Measurements from ENCODE around the gene FAM167B. TPM values are rescaled to one million over a fixed set of nuclear protein-coding genes. Genes with fewer than 3 reads are reported as not detected.
"Not testable (repeated sequence)": the region's sequence is repeated elsewhere in the genome, so short reads cannot be mapped to it uniquely, and the experiment has no call there.

FAM167B gene
- total RNA-seq, 1 donor from 2014 or later = 1.4 TPM

DNA sequence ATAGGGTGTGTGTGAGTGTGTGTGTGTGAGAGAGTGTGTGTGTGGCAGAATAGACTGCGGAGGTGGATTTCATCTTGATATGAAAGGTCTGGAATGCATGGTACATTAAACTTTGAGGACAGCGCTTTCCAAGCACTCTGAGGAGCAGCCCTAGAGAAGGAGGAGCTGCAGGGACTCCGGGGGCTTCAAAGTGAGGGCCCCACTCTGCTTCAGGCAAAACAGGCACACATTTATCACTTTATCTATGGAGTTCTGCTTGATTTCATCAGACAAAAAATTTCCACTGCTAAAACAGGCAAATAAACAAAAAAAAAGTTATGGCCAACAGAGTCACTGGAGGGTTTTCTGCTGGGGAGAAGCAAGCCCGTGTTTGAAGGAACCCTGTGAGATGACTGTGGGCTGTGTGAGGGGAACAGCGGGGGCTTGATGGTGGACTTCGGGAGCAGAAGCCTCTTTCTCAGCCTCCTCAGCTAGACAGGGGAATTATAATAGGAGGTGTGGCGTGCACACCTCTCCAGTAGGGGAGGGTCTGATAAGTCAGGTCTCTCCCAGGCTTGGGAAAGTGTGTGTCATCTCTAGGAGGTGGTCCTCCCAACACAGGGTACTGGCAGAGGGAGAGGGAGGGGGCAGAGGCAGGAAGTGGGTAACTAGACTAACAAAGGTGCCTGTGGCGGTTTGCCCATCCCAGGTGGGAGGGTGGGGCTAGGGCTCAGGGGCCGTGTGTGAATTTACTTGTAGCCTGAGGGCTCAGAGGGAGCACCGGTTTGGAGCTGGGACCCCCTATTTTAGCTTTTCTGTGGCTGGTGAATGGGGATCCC is 26.6 kb downstream of the FAM167B start:
- no peaks in the 10 kb centered on the region for H3K9me3 Mint-ChIP-seq
- H3K27me3 Mint-ChIP-seq = no peaks in the 10 kb centered on the region
- peak overlapping the region; percentile 61 for H3K4me3 Mint-ChIP-seq
- ChIA-PET POLR2A (interaction anchor here (2.5 kb wide), 1 partner anchor 24 kb away, joined by 12 read pairs; the partner anchor contains the start of gene LCK), CTCF (interaction anchor here (1.0 kb wide), 1 partner anchor 25 kb away, joined by 6 read pairs; no protein-coding TSS in a partner anchor)
- peaks cover 1% of the 10 kb centered on the region for H3K36me3 Mint-ChIP-seq (ENCODE audit: low read depth)
- peak overlapping the region; percentile 83 for H3K27ac Mint-ChIP-seq
- ATAC-seq (ENCODE audit: low read depth) (peak; percentile 72), DNase-seq (no peak)
- intact Hi-C loops (cut with micrococcal nuclease) = no loop called here
- peaks cover 33% of the 10 kb centered on the region for H3K4me1 Mint-ChIP-seq
- TF ChIP-seq, protein P1, sequence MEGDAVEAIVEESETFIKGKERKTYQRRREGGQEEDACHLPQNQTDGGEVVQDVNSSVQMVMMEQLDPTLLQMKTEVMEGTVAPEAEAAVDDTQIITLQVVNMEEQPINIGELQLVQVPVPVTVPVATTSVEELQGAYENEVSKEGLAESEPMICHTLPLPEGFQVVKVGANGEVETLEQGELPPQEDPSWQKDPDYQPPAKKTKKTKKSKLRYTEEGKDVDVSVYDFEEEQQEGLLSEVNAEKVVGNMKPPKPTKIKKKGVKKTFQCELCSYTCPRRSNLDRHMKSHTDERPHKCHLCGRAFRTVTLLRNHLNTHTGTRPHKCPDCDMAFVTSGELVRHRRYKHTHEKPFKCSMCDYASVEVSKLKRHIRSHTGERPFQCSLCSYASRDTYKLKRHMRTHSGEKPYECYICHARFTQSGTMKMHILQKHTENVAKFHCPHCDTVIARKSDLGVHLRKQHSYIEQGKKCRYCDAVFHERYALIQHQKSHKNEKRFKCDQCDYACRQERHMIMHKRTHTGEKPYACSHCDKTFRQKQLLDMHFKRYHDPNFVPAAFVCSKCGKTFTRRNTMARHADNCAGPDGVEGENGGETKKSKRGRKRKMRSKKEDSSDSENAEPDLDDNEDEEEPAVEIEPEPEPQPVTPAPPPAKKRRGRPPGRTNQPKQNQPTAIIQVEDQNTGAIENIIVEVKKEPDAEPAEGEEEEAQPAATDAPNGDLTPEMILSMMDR (IDR thresholded peaks at IDR 0.05) = no peak

DNA sequence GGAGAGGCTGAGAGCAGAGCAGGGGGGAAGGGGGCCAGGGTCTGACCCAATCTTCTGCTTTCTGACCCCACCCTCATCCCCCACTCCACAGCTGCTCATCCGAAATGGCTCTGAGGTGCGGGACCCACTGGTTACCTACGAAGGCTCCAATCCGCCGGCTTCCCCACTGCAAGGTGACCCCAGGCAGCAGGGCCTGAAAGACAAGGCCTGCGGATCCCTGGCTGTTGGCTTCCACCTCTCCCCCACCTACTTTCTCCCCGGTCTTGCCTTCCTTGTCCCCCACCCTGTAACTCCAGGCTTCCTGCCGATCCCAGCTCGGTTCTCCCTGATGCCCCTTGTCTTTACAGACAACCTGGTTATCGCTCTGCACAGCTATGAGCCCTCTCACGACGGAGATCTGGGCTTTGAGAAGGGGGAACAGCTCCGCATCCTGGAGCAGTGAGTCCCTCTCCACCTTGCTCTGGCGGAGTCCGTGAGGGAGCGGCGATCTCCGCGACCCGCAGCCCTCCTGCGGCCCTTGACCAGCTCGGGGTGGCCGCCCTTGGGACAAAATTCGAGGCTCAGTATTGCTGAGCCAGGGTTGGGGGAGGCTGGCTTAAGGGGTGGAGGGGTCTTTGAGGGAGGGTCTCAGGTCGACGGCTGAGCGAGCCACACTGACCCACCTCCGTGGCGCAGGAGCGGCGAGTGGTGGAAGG is 27.8 kb downstream of the FAM167B start:
- Mint-ChIP-seq H3K27me3 (no peaks in the 10 kb centered on the region), H3K4me3 (no peak overlapping the region), H3K9me3 (no peaks in the 10 kb centered on the region), H3K36me3 (ENCODE audit: low read depth) (peaks cover 13% of the 10 kb centered on the region), H3K4me1 (peaks cover 33% of the 10 kb centered on the region), H3K27ac (no peak overlapping the region)
- intact Hi-C loops (cut with micrococcal nuclease) = no loop called here
- ATAC-seq (ENCODE audit: low read depth) (no peak), DNase-seq (no peak)
- ChIA-PET POLR2A (interaction anchor here (0.5 to 2.5 kb wide), 2 partner anchors 25 to 46 kb away, joined by 5 to 12 read pairs; partner anchors contain the start of gene LCK), CTCF (interaction anchor here (1.1 kb wide), 1 partner anchor 41 kb away, joined by 3 read pairs; no protein-coding TSS in a partner anchor)
- TF ChIP-seq, protein P1 (IDR thresholded peaks at IDR 0.05) = no peak

DNA sequence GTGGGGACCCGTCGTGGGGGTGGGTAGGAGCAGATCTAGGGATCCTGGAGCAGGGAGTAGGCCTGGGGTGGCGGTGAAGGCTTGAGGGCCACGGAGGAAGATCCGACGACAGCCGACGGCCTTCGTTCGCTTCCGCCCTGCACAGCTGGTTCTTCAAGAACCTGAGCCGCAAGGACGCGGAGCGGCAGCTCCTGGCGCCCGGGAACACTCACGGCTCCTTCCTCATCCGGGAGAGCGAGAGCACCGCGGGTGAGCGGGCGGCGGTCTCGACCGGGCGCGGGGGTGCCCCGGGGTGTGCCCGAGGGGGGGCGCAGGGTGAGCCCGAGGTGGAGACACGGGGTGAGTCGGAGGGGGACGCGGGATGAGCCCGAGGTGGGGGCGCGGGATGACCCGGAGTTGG is 28.4 kb downstream of the FAM167B start:
- POLR2A ChIA-PET = interaction anchor here (2.5 kb wide), 1 partner anchor 25 kb away, joined by 12 read pairs; the partner anchor contains the start of gene LCK
- Mint-ChIP-seq H3K4me1 (peaks cover 33% of the 10 kb centered on the region), H3K36me3 (ENCODE audit: low read depth) (peaks cover 18% of the 10 kb centered on the region)

DNA sequence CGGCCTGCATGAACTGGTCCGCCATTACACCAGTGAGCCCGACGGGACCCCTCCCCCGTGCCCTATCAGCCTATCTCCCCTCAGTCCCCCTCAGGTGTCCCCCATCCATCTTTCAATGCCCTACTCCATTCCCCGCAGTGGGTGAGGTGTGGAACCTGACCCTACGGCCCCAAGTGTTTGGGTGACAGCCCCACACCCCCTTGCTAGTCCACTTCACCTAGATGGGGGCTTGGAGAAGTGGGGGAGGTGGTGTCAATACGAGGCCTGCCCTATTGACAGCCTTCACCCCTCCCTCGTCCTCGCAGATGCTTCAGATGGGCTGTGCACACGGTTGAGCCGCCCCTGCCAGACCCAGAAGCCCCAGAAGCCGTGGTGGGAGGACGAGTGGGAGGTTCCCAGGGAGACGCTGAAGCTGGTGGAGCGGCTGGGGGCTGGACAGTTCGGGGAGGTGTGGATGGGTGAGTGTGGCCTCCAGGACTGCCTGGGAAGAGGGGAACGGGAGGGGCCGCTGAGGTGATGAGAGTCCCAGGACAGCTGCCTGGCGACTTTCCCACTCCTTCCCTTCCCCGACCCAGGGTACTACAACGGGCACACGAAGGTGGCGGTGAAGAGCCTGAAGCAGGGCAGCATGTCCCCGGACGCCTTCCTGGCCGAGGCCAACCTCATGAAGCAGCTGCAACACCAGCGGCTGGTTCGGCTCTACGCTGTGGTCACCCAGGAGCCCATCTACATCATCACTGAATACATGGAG is 29.2 kb downstream of the FAM167B start:
- ChIA-PET CTCF (interaction anchor here (1.1 kb wide), 1 partner anchor 40 kb away, joined by 3 read pairs; no protein-coding TSS in a partner anchor), POLR2A (interaction anchor here (2.5 kb wide), 1 partner anchor 26 kb away, joined by 12 read pairs; the partner anchor contains the start of gene LCK)
- DNase-seq (no peak), ATAC-seq (ENCODE audit: low read depth) (no peak)
- Mint-ChIP-seq H3K36me3 (ENCODE audit: low read depth) (peaks cover 18% of the 10 kb centered on the region), H3K4me1 (peaks cover 33% of the 10 kb centered on the region), H3K27me3 (no peaks in the 10 kb centered on the region), H3K27ac (no peak overlapping the region), H3K4me3 (no peak overlapping the region), H3K9me3 (no peaks in the 10 kb centered on the region)
- intact Hi-C loops (cut with micrococcal nuclease) = no loop called here
- TF ChIP-seq, protein P1 (IDR thresholded peaks at IDR 0.05) = no peak

More for the DNA sequence above, 28.4 kb downstream of the FAM167B start:
- CTCF ChIA-PET = interaction anchor here (1.1 kb wide), 1 partner anchor 41 kb away, joined by 3 read pairs; no protein-coding TSS in a partner anchor
- no peak overlapping the region for H3K4me3 Mint-ChIP-seq
- TF ChIP-seq, protein P1 (IDR thresholded peaks at IDR 0.05) = no peak
- intact Hi-C loops (cut with micrococcal nuclease) = no loop called here
- H3K27me3 Mint-ChIP-seq = no peaks in the 10 kb centered on the region
- H3K27ac Mint-ChIP-seq = no peak overlapping the region
- DNase-seq (no peak), ATAC-seq (ENCODE audit: low read depth) (no peak)
- no peaks in the 10 kb centered on the region for H3K9me3 Mint-ChIP-seq

DNA sequence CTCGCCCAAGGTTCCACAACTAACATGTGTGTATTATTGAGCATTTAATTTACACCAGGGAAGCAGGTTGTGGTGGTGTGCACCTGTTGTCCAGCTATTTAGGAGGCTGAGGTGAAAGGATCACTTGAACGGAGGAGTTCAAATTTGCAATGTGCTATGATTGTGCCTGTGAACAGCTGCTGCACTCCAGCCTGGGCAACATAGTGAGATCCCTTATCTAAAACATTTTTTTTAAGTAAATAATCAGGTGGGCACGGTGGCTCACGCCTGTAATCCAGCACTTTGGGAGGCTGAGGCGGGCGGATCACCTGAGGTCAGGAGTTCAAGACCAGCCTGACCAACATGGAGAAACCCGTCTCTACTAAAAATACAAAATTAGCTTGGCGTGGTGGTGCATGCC is 37.8 kb downstream of the FAM167B start:
- DNase-seq; H3K27ac Mint-ChIP-seq; H3K4me1 Mint-ChIP-seq; CTCF ChIA-PET; H3K4me3 Mint-ChIP-seq; H3K27me3 Mint-ChIP-seq; H3K9me3 Mint-ChIP-seq; intact Hi-C loops (cut with micrococcal nuclease); ATAC-seq (ENCODE audit: low read depth): not testable (repeated sequence)
- POLR2A ChIA-PET = interaction anchor here (0.6 to 0.9 kb wide), 2 partner anchors 44 to 46 kb away, joined by 3 to 4 read pairs; no protein-coding TSS in a partner anchor
- H3K36me3 Mint-ChIP-seq (ENCODE audit: low read depth) = peaks cover 23% of the 10 kb centered on the region

Measured in activated B cell treated with CpG ODN at 0.5 μM for 24 hours (primary cell).